Right lobe of liver (tissue), 6 donors: ENCODE measurements around the gene CELF2. TPM values are rescaled to one million over a fixed set of nuclear protein-coding genes. Genes with fewer than 3 reads are reported as not detected.

Experiments used
- ATAC-seq, 4 donors: fragments of 200-7000 bp; cut with Tn5 transposase; one replicate each; pipeline ENCODE4 v1.9.1; 2020; ENCODE audit warnings: mild to moderate bottlenecking in 4 of 4, moderate library complexity in 4 of 4
- DNase-seq, 3 donors: peaks; one replicate each; pipeline ENCODE4 v3.0.0-alpha.2; 2020
- H3K27ac ChIP-seq, 3 donors: fragments of 200-600 bp; one replicate each; pipeline ENCODE4 v1.8.0; 2022
- H3K27me3 ChIP-seq, 2 donors: fragments of 200-600 bp; one replicate each; pipeline ENCODE4 v1.8.0; 2022
- H3K36me3 ChIP-seq, 4 donors: fragments of 200-600 bp; sonication (generic) in 1 of 4; one replicate each; pipeline versions ENCODE4 v1.5.1 to v1.8.0; 2017 to 2022; ENCODE audit warnings: control low read depth in 1 of 4
- H3K4me1 ChIP-seq, 4 donors: fragments of 200-600 bp; sonication (generic) in 1 of 4; one replicate each; pipeline versions ENCODE4 v1.5.1 to v1.8.0; 2017 to 2022; ENCODE audit warnings: control low read depth in 1 of 4
- H3K4me3 ChIP-seq, 3 donors: fragments of 200-600 bp; one replicate each; pipeline ENCODE4 v1.8.0; 2022
- H3K9me3 ChIP-seq, 4 donors: fragments of 200-600 bp; sonication (generic) in 1 of 4; one replicate each; pipeline versions ENCODE4 v1.5.1 to v1.8.0; 2017 to 2022; ENCODE audit warnings: control low read depth in 1 of 4
- POLR2A ChIP-seq: fragments of 450-650 bp; IDR thresholded peaks from one replicate; pipeline ENCODE4 v1.6.1; 2017; ENCODE audit warnings: antibody characterized with exemption, mild to moderate bottlenecking
- WGBS: methylation state at CpG from one replicate; pipeline ENCODE4 v1.1.6; 2018; ENCODE audit warnings: low coverage, low lambda C conversion rate; ENCODE audit not compliant: insufficient coverage; ENCODE audit errors: missing lambda C conversion rate; 5-methylcytosine and 5-hydroxymethylcytosine counted together
- intact Hi-C, 2 donors: fragments of 100-400 bp; cut with DNase I; formaldehyde crosslinking; loops; one replicate each; pipeline versions ENCODE4 v1.11.2 to v1.14.1; 2022
- total RNA-seq, 6 experiments: library from RNA; depleted of rRNA in 2 of 6; stranded (reverse); fragments of >200 nt in 2 of 6; fragmentation: NEBNext Ultra II Directional in 3 of 6; extraction: Animal tissue kit (Norgen Biotek cat#: 25700) in 3 of 6; gene quantifications; one replicate each; pipeline versions ENCODE4 v1.1.0 to v1.2.4, GENCODE V29; 2016 to 2023
- TF ChIP-seq, protein P1 (sequence below), 4 donors: fragments of 200-600 bp in 3 of 4; fragments of 450-650 bp in 1 of 4; IDR thresholded peaks; one replicate each; pipeline versions ENCODE4 v1.5.1 to v1.8.0; 2016 to 2022; ENCODE audit warnings: antibody characterized with exemption in 4 of 4, mild to moderate bottlenecking in 2 of 4
- donor health status: DM: no; HTN: yes; CAD: no.
- donor health status: DM: no; HTN: no; CAD: no.
- donor health status: DM: no; HTN: no; CAD: no.
- donor health status: DM: no; HTN: yes; CAD: no.
- donor health status: DM: no; HTN: yes; CAD: no.

Gene CELF2
- total RNA-seq, 6 experiments from 2014 or later: 2.4 to 6.2 (median 3.7) TPM

GRCh38 chr10:11224792-11225416 lies 207.2 kb downstream of the CELF2 start:
- intact Hi-C loops: no loop called here
- H3K4me3 ChIP-seq: no peak overlapping the region
- TF ChIP-seq, protein P1, sequence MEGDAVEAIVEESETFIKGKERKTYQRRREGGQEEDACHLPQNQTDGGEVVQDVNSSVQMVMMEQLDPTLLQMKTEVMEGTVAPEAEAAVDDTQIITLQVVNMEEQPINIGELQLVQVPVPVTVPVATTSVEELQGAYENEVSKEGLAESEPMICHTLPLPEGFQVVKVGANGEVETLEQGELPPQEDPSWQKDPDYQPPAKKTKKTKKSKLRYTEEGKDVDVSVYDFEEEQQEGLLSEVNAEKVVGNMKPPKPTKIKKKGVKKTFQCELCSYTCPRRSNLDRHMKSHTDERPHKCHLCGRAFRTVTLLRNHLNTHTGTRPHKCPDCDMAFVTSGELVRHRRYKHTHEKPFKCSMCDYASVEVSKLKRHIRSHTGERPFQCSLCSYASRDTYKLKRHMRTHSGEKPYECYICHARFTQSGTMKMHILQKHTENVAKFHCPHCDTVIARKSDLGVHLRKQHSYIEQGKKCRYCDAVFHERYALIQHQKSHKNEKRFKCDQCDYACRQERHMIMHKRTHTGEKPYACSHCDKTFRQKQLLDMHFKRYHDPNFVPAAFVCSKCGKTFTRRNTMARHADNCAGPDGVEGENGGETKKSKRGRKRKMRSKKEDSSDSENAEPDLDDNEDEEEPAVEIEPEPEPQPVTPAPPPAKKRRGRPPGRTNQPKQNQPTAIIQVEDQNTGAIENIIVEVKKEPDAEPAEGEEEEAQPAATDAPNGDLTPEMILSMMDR (IDR thresholded peaks at IDR 0.05): no peak
- TF ChIP-seq POLR2A: no peak
- WGBS: 35% methylated on average over 3 of the region's 12 CpGs
- no peaks in the 10 kb centered on the region for H3K36me3 ChIP-seq
- H3K27ac ChIP-seq: no peak overlapping the region
- no peaks in the 10 kb centered on the region for H3K4me1 ChIP-seq
- no peaks in the 10 kb centered on the region for H3K9me3 ChIP-seq
- H3K27me3 ChIP-seq: no peaks in the 10 kb centered on the region
- ATAC-seq (no peak), DNase-seq (no peak)

DNA sequence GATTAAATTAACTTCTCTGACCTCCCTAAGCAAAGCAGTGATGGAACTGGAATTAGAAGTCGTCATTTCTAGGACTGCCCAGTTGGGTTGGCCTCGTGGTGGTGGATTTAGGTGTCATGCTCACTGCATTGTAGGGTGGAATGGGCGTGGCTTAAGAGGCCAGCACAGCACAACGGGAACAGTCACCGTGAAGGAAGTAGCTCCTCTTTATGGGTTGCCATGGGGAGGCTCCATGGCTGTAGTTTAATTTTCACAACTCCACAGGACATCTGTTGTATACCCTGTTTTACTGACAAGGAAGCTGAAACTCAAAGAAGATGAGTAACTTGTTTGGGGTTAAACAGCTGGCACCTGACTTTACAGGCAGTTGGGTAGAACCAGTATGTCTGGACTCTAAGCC lies 208.3 kb downstream of the CELF2 start:
- no peaks in the 10 kb centered on the region for H3K4me1 ChIP-seq
- no peak overlapping the region for H3K27ac ChIP-seq
- DNase-seq (no peak), ATAC-seq (peak; percentile 56 to 65 (median 58))
- no peak overlapping the region for H3K4me3 ChIP-seq
- no peaks in the 10 kb centered on the region for H3K27me3 ChIP-seq
- no peaks in the 10 kb centered on the region for H3K9me3 ChIP-seq
- TF ChIP-seq POLR2A: no peak
- TF ChIP-seq, protein P1 (IDR thresholded peaks at IDR 0.05): no peak
- no peaks in the 10 kb centered on the region for H3K36me3 ChIP-seq
- intact Hi-C loops: no loop called here
- 34% methylated on average over 5 of the region's 5 CpGs for WGBS

GRCh38 chr10:11227103-11227502 lies 209.4 kb downstream of the CELF2 start:
- 51% methylated on average over 2 of the region's 7 CpGs for WGBS
- peak in 3 of 4 donors; percentile 18 to 30 (median 24) for ATAC-seq
- Histone ChIP-seq H3K4me3 (no peak overlapping the region), H3K9me3 (no peaks in the 10 kb centered on the region), H3K36me3 (no peaks in the 10 kb centered on the region), H3K27me3 (no peaks in the 10 kb centered on the region), H3K4me1 (no peaks in the 10 kb centered on the region), H3K27ac (no peak overlapping the region)
- intact Hi-C loops: no loop called here
- no peak for DNase-seq
- TF ChIP-seq, protein P1 (IDR thresholded peaks at IDR 0.05): no peak
- TF ChIP-seq POLR2A: no peak

DNA sequence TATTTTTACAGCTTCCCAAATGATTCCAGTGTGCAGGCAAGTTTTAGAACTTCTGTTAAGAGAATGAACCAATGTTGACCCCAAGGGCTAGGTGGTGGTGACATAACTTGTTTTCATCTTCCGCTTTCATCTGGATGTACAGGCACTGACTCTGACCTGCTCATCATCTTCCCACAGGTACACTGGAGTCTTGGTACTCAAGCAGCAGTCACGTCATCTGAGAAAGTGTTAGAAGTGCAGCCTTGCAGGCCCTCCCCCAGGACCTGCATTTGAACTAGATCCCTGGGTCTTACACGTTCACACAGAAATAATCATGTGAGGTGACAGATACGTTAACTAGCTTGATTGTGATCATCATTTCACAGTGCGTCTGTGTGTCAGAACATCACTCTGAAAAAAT lies 212.2 kb downstream of the CELF2 start:
- intact Hi-C loops: no loop called here
- H3K4me1 ChIP-seq: no peaks in the 10 kb centered on the region
- TF ChIP-seq POLR2A: no peak
- TF ChIP-seq, protein P1 (IDR thresholded peaks at IDR 0.05): no peak
- DNase-seq (no peak), ATAC-seq (no peak)
- H3K27ac ChIP-seq: no peak overlapping the region
- H3K9me3 ChIP-seq: no peaks in the 10 kb centered on the region
- no peak overlapping the region for H3K4me3 ChIP-seq
- WGBS: 54% methylated on average over 5 of the region's 5 CpGs
- no peaks in the 10 kb centered on the region for H3K36me3 ChIP-seq
- no peaks in the 10 kb centered on the region for H3K27me3 ChIP-seq
